Esophagus squamous epithelium (tissue), 4 donors: ENCODE measurements around the gene WNT9B.

Source experiments
- CTCF ChIP-seq, 6 experiments: fragments of 450-650 bp in 4 of 6; fragments of 200-600 bp in 2 of 6; sonication (generic) in 2 of 6; IDR thresholded peaks; one replicate each; pipeline ENCODE4 v1.5.1; 2016 to 2019; ENCODE audit warnings: antibody characterized with exemption in 6 of 6, mild to moderate bottlenecking in 4 of 6, moderate library complexity in 4 of 6
- POLR2A ChIP-seq, 4 donors: fragments of 450-650 bp; IDR thresholded peaks; one replicate each; pipeline ENCODE4 v1.6.1; 2017; ENCODE audit warnings: antibody characterized with exemption in 4 of 4, mild to moderate bottlenecking in 4 of 4, moderate library complexity in 3 of 4

- TF ChIP-seq CTCF (IDR thresholded peaks at IDR 0.05) (no peak), POLR2A (IDR thresholded peaks at IDR 0.05) (no peak)
Measured at GRCh38 chr17:46883871-46884520, 32.6 kb downstream of the WNT9B start.
